ENCODE data around the gene DVL1. TPM values are rescaled to one million over a fixed set of nuclear protein-coding genes. Genes with fewer than 3 reads are reported as not detected.

The DVL1 gene
- total and polyA plus RNA-seq, 5 experiments from 2014 or later, result 0.99 to 53.3 (median 2.0) TPM

DNA sequence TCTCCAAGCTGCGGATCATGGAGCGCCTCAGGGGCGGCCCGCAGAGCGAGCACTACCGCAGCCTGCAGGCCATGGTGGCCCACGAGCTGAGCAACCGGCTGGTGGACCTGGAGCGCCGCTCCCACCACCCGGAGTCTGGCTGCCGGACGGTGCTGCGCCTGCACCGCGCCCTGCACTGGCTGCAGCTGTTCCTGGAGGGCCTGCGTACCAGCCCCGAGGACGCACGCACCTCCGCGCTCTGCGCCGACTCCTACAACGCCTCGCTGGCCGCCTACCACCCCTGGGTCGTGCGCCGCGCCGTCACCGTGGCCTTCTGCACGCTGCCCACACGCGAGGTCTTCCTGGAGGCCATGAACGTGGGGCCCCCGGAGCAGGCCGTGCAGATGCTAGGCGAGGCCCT lies 21.9 kb downstream of the DVL1 start:
- peaks cover 0 to 3% (median 0%) of the 10 kb centered on the region in 3 donors for H3K36me3 Mint-ChIP-seq
- no peaks in the 10 kb centered on the region for H3K9me3 Mint-ChIP-seq
- H3K27ac Mint-ChIP-seq, result peak overlapping the region in 1 of 10 donors; percentile 8
- DNase-seq, result no peak
- H3K4me1 Mint-ChIP-seq, result peaks cover 10 to 36% (median 28%) of the 10 kb centered on the region in 4 donors
- no peak for ATAC-seq
- POLR2A ChIA-PET, result interaction anchor here (2.8 kb wide), 1 partner anchor 48 kb away, joined by 8 read pairs; the partner anchor contains the start of gene AURKAIP1
- no peaks in the 10 kb centered on the region for H3K27me3 Mint-ChIP-seq
- peak overlapping the region in 4 of 10 donors; percentile 19 to 45 (median 34) for H3K4me3 Mint-ChIP-seq

- Mint-ChIP-seq H3K36me3 (peaks cover 0 to 3% (median 0%) of the 10 kb centered on the region in 3 donors), H3K27ac (peak overlapping the region in 7 of 10 donors; percentile 14 to 87 (median 82)), H3K9me3 (no peaks in the 10 kb centered on the region), H3K4me3 (peak overlapping the region; percentile 36 to 86 (median 66)), H3K4me1 (peaks cover 12 to 47% (median 34%) of the 10 kb centered on the region in 4 donors), H3K27me3 (no peaks in the 10 kb centered on the region)
- no peak for DNase-seq
- POLR2A ChIA-PET, result interaction anchor here (1.2 to 2.8 kb wide), 5 partner anchors 15 to 73 kb away, joined by 3 to 8 read pairs (median 6); partner anchors contain the start of genes AURKAIP1, CCNL2 and PUSL1
- no peak for ATAC-seq
These were observed 23.1 kb downstream of the DVL1 start for GRCh38 chr1:1326075-1326605.

GRCh38 chr1:1325288-1326074 lies 23.7 kb downstream of the DVL1 start:
- no peaks in the 10 kb centered on the region for H3K27me3 Mint-ChIP-seq
- H3K9me3 Mint-ChIP-seq, result no peaks in the 10 kb centered on the region
- ATAC-seq (no peak), DNase-seq (no peak)
- H3K36me3 Mint-ChIP-seq, result peaks cover 0 to 3% (median 0%) of the 10 kb centered on the region in 3 donors
- H3K4me1 Mint-ChIP-seq, result peaks cover 12 to 51% (median 34%) of the 10 kb centered on the region in 4 donors
- H3K4me3 Mint-ChIP-seq, result peak overlapping the region; percentile 56 to 89 (median 70)
- POLR2A ChIA-PET, result interaction anchor here (1.2 to 2.8 kb wide), 6 partner anchors 14 to 74 kb away, joined by 3 to 9 read pairs (median 6); partner anchors contain the start of genes AURKAIP1, CCNL2, DVL1 and PUSL1
- peak overlapping the region in 8 of 10 donors; percentile 19 to 84 (median 66) for H3K27ac Mint-ChIP-seq

DNA sequence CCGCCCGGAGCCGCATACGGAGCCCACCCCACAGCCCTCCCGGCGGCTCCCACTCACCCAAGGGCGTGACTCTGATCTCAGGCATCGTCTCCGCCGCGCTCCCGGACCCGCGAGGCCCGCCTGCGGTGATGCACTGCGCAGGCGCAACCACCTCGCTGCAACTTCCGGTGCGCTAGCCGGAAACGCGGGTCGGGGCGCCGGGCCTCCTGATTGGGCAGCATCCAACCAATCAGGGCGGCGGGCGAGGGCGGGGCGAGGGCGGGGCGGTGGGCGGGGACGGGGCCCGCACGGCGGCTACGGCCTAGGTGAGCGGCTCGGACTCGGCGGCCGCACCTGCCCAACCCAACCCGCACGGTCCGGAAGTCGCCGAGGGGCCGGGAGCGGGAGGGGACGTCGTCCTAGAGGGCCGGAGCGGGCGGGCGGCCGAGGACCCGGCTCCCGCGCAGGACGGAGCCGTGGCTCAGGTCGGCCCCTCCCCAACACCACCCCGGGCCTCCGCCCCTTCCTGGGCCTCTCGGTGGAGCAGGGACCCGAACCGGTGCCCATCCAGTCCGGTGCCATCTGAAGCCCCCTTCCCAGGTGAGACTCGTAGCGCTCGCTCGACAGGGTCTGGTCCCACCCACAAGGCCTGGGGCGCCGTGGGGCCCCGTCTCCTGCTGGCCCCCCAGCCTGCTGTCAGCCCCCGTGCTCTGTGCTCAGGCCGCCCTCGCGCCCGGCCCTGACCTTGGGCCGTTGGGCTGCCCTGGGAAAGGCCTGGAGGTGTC lies 24.5 kb downstream of the DVL1 start, which contains the start of the genes CPTP and INTS11:
TSS of gene CPTP (plus strand) at position 279 of the 764 bp plus-strand sequence. CDS start 2,109 bp downstream, outside the sequence.
TSS of gene INTS11 (minus strand) at position 137 of the 764 bp plus-strand sequence. CDS start at position 85, 52 bp downstream.
- POLR2A ChIA-PET, result interaction anchor here (1.2 to 2.8 kb wide), 6 partner anchors 13 to 74 kb away, joined by 3 to 9 read pairs (median 6); partner anchors contain the start of genes AURKAIP1, CCNL2, DVL1 and PUSL1
- H3K36me3 Mint-ChIP-seq, result peaks cover 0 to 6% (median 0%) of the 10 kb centered on the region in 3 donors
- ATAC-seq (peak; percentile 84 to 90), DNase-seq (peak; percentile 93 to 98 (median 96))
- peak within 1 kb of the TSS; percentile 58 to 96 (median 90) for H3K27ac Mint-ChIP-seq
- no peaks in the 10 kb centered on the region for H3K27me3 Mint-ChIP-seq
- peaks cover 12 to 52% (median 34%) of the 10 kb centered on the region in 4 donors for H3K4me1 Mint-ChIP-seq
- peak within 1 kb of the TSS; percentile 85 to 95 (median 89) for H3K4me3 Mint-ChIP-seq
- H3K9me3 Mint-ChIP-seq, result no peaks in the 10 kb centered on the region

DNA sequence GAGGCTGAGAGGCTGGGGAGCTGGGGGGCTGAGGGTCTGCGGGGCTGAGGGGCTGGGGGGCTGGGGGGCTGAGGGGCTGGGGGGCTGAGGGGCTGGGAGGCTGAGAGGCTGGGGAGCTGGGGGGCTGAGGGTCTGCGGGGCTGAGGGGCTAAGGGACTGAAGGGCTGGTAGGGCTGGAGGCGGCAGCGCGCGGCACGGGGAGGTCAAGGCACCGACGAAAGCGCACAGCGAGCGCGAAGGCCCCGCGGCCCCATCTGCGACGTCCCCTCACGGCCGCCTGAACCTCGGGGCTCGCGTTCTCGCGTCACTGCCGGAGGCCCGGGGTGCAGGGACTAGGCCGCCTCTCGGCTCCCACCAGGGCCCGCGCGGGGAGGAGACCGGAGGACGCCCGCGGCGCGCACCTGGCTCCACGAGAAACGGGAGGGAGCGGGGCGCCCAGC lies 25.1 kb downstream of the DVL1 start:
- H3K9me3 Mint-ChIP-seq, result no peaks in the 10 kb centered on the region
- peak overlapping the region in 5 of 10 donors; percentile 58 to 94 (median 89) for H3K27ac Mint-ChIP-seq
- peaks cover 0 to 12% (median 0%) of the 10 kb centered on the region in 3 donors for H3K36me3 Mint-ChIP-seq
- peaks cover 12 to 51% (median 35%) of the 10 kb centered on the region in 4 donors for H3K4me1 Mint-ChIP-seq
- H3K4me3 Mint-ChIP-seq, result peak overlapping the region in 8 of 10 donors; percentile 51 to 92 (median 85)
- ATAC-seq, result peak in 1 of 2 donors; percentile 43
- POLR2A ChIA-PET, result interaction anchor here (0.7 to 2.0 kb wide), 2 partner anchors 24 to 154 kb away, joined by 4 to 9 read pairs; partner anchors contain the start of gene DVL1
- no peaks in the 10 kb centered on the region for H3K27me3 Mint-ChIP-seq
- DNase-seq, result no peak

- Mint-ChIP-seq H3K4me1 (peaks cover 12 to 51% (median 35%) of the 10 kb centered on the region in 4 donors), H3K36me3 (peaks cover 0 to 24% (median 0%) of the 10 kb centered on the region in 3 donors), H3K27ac (peak overlapping the region in 7 of 10 donors; percentile 40 to 96 (median 85)), H3K9me3 (no peaks in the 10 kb centered on the region), H3K27me3 (no peaks in the 10 kb centered on the region), H3K4me3 (peak overlapping the region; percentile 82 to 95 (median 88))
- DNase-seq (no peak), ATAC-seq (no peak)
- POLR2A ChIA-PET, result interaction anchor here (0.6 kb wide), 1 partner anchor 290 kb away, joined by 3 read pairs; no protein-coding TSS in a partner anchor
These were observed 26.3 kb downstream of the DVL1 start for GRCh38 chr1:1322952-1323351.

DNA sequence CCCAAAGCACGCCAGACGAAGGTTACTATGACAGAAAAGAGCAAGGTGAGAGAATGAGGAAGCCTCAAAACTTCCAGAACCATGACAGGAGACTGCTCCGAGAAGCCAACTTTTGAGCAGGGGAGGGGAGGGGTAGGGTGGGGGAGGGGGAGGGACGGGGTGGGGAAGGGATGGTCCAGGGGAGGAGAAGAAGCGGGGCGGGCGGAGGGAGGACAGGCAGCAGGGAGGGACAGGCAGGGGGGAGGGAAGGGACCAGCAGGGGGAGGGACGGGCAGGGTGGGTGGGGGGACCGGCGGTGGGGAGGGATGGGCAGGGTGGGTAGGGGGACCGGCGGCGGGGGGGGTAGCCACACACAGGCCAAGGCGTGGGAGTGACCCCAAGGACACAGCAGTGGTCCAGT lies 26.8 kb downstream of the DVL1 start:
- Mint-ChIP-seq H3K27me3 (no peaks in the 10 kb centered on the region), H3K4me3 (peak overlapping the region; percentile 51 to 86 (median 79)), H3K27ac (peak overlapping the region in 8 of 10 donors; percentile 9 to 88 (median 62)), H3K36me3 (peaks cover 0 to 25% (median 0%) of the 10 kb centered on the region in 3 donors), H3K9me3 (no peaks in the 10 kb centered on the region), H3K4me1 (peaks cover 11 to 49% (median 34%) of the 10 kb centered on the region in 4 donors)
- no peak for DNase-seq
- POLR2A ChIA-PET, result interaction anchor here (0.7 kb wide), 1 partner anchor 114 kb away, joined by 7 read pairs; no protein-coding TSS in a partner anchor
- ATAC-seq, result no peak

DNA sequence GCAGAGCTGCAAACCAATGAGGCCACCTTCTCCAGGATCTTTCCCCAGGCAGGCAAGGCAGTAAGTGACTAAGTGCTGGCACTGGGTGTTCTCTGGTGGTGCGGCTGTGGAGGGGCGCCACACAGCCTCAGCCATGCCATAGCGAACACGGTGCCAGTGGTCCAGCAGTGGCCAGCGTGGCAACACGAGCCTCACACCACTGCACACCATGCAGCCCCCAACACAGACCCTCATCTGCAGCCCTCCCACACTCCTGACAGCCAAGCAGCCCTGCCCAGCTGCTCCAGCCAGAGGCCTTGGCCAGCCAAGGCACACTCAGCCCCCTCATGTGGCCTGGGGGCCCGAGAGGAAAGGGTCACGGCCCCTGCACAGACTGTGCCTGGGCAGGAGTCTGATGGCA lies 27.7 kb downstream of the DVL1 start:
- Mint-ChIP-seq H3K9me3 (no peaks in the 10 kb centered on the region), H3K27ac (peak overlapping the region in 3 of 10 donors; percentile 34 to 60 (median 47)), H3K4me1 (peaks cover 11 to 49% (median 30%) of the 10 kb centered on the region in 4 donors), H3K27me3 (no peaks in the 10 kb centered on the region), H3K4me3 (peak overlapping the region in 3 of 10 donors; percentile 22 to 50 (median 34)), H3K36me3 (peaks cover 0 to 31% (median 0%) of the 10 kb centered on the region in 3 donors)
- POLR2A ChIA-PET, result interaction anchor here (0.6 to 0.7 kb wide), 2 partner anchors 54 to 115 kb away, joined by 3 to 7 read pairs; partner anchors contain the start of gene AURKAIP1
- DNase-seq (no peak), ATAC-seq (no peak)

GRCh38 chr1:1320666-1321448 lies 28.4 kb downstream of the DVL1 start:
- peak overlapping the region in 3 of 10 donors; percentile 34 to 60 (median 47) for H3K27ac Mint-ChIP-seq
- POLR2A ChIA-PET, result interaction anchor here (0.6 to 1.3 kb wide), 2 partner anchors 50 to 54 kb away, joined by 3 read pairs; partner anchors contain the start of gene AURKAIP1
- peak overlapping the region in 3 of 10 donors; percentile 22 to 50 (median 38) for H3K4me3 Mint-ChIP-seq

GRCh38 chr1:1319646-1319941 lies 29.6 kb downstream of the DVL1 start:
- ATAC-seq (no peak), DNase-seq (no peak)
- H3K4me3 Mint-ChIP-seq, result peak overlapping the region in 1 of 10 donors; percentile 48
- peaks cover 8 to 40% (median 21%) of the 10 kb centered on the region in 4 donors for H3K4me1 Mint-ChIP-seq
- H3K27ac Mint-ChIP-seq, result peak overlapping the region in 2 of 10 donors; percentile 25 to 72
- POLR2A ChIA-PET, result interaction anchor here (1.3 kb wide), 1 partner anchor 52 kb away, joined by 3 read pairs; no protein-coding TSS in a partner anchor
- H3K27me3 Mint-ChIP-seq, result no peaks in the 10 kb centered on the region
- no peaks in the 10 kb centered on the region for H3K9me3 Mint-ChIP-seq
- peaks cover 0 to 41% (median 0%) of the 10 kb centered on the region in 3 donors for H3K36me3 Mint-ChIP-seq

More at GRCh38 chr1:1320666-1321448, 28.4 kb downstream of the DVL1 start:
- peaks cover 0 to 36% (median 0%) of the 10 kb centered on the region in 3 donors for H3K36me3 Mint-ChIP-seq
- ATAC-seq, result no peak
- no peaks in the 10 kb centered on the region for H3K9me3 Mint-ChIP-seq
- no peaks in the 10 kb centered on the region for H3K27me3 Mint-ChIP-seq
- no peak for DNase-seq
- peaks cover 8 to 43% (median 25%) of the 10 kb centered on the region in 4 donors for H3K4me1 Mint-ChIP-seq

All from naive thymus-derived CD8-positive, alpha-beta T cell (primary cell).